ENCODE data around the gene SNX5. TPM values are rescaled to one million over a fixed set of nuclear protein-coding genes. Genes with fewer than 3 reads are reported as not detected.
"Not testable (repeated sequence)": the region's sequence is repeated elsewhere in the genome, so short reads cannot be mapped to it uniquely, and the experiment has no call there.

Gene SNX5
- total RNA-seq, 1 donor from 2014 or later, result 102 TPM

- H3K9me3 ChIP-seq, result no peaks in the 10 kb centered on the region
- DNase-seq (no peak), ATAC-seq (no peak)
- H3K27me3 ChIP-seq (ENCODE audit: low read depth), result no peaks in the 10 kb centered on the region
- intact Hi-C loops (cut with DNase I), result no loop called here
- peak overlapping the region; percentile 42 for H3K27ac ChIP-seq
- H3K36me3 ChIP-seq, result peaks cover 2% of the 10 kb centered on the region
- TF ChIP-seq, protein P1, sequence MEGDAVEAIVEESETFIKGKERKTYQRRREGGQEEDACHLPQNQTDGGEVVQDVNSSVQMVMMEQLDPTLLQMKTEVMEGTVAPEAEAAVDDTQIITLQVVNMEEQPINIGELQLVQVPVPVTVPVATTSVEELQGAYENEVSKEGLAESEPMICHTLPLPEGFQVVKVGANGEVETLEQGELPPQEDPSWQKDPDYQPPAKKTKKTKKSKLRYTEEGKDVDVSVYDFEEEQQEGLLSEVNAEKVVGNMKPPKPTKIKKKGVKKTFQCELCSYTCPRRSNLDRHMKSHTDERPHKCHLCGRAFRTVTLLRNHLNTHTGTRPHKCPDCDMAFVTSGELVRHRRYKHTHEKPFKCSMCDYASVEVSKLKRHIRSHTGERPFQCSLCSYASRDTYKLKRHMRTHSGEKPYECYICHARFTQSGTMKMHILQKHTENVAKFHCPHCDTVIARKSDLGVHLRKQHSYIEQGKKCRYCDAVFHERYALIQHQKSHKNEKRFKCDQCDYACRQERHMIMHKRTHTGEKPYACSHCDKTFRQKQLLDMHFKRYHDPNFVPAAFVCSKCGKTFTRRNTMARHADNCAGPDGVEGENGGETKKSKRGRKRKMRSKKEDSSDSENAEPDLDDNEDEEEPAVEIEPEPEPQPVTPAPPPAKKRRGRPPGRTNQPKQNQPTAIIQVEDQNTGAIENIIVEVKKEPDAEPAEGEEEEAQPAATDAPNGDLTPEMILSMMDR (IDR thresholded peaks at IDR 0.05), result no peak
- peaks cover 95% of the 10 kb centered on the region for H3K4me1 ChIP-seq
- H3K4me3 ChIP-seq, result no peak overlapping the region
These were observed 7.0 kb downstream of the SNX5 start for GRCh38 chr20:17961587-17961940.

- Histone ChIP-seq H3K4me3 (no peak overlapping the region), H3K27me3 (ENCODE audit: low read depth) (no peaks in the 10 kb centered on the region), H3K9me3 (no peaks in the 10 kb centered on the region), H3K4me1 (peaks cover 96% of the 10 kb centered on the region), H3K27ac (peak overlapping the region; percentile 42), H3K36me3 (peaks cover 7% of the 10 kb centered on the region)
- TF ChIP-seq, protein P1 (IDR thresholded peaks at IDR 0.05), result no peak
- intact Hi-C loops (cut with DNase I), result no loop called here
- no peak for ATAC-seq
- no peak for DNase-seq
These were observed 7.5 kb downstream of the SNX5 start for GRCh38 chr20:17960927-17961586.

DNA sequence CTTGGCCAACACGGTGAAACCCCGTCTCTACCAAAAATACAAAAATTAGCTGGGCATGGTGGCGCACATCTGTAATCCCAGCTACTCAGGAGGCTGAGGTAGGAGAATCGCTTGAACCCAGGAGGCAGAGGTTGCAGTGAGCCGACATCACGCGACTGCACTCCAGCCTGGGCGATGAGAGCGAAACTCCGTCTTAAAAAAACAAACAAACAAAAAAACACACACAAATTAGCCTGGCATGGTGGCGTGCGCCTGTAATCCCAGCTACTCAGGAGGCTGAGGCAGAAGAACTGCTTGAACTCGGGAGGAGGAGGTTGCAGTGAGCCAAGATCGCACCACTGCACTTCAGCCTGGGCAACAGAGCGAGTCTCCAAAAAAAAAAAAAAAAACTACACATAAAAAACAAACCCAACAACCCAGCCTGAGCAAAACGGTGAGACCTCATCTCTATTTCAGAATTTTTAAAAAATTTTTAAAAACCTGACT, 8.2 kb downstream of the SNX5 start:
- DNase-seq; H3K9me3 ChIP-seq; intact Hi-C loops (cut with DNase I); ATAC-seq; H3K27me3 ChIP-seq (ENCODE audit: low read depth); H3K4me3 ChIP-seq: not testable (repeated sequence)
- peak overlapping the region; percentile 42 for H3K27ac ChIP-seq
- H3K4me1 ChIP-seq, result peaks cover 95% of the 10 kb centered on the region
- peaks cover 12% of the 10 kb centered on the region for H3K36me3 ChIP-seq

GRCh38 chr20:17959257-17959627, 9.4 kb downstream of the SNX5 start:
- no peak overlapping the region for H3K4me3 ChIP-seq
- H3K9me3 ChIP-seq, result no peaks in the 10 kb centered on the region
- ATAC-seq (no peak), DNase-seq (no peak)
- TF ChIP-seq, protein P1 (IDR thresholded peaks at IDR 0.05), result no peak
- peaks cover 24% of the 10 kb centered on the region for H3K36me3 ChIP-seq
- intact Hi-C loops (cut with DNase I), result no loop called here
- H3K27me3 ChIP-seq (ENCODE audit: low read depth), result no peaks in the 10 kb centered on the region
- peak overlapping the region; percentile 42 for H3K27ac ChIP-seq
- H3K4me1 ChIP-seq, result peaks cover 86% of the 10 kb centered on the region

DNA sequence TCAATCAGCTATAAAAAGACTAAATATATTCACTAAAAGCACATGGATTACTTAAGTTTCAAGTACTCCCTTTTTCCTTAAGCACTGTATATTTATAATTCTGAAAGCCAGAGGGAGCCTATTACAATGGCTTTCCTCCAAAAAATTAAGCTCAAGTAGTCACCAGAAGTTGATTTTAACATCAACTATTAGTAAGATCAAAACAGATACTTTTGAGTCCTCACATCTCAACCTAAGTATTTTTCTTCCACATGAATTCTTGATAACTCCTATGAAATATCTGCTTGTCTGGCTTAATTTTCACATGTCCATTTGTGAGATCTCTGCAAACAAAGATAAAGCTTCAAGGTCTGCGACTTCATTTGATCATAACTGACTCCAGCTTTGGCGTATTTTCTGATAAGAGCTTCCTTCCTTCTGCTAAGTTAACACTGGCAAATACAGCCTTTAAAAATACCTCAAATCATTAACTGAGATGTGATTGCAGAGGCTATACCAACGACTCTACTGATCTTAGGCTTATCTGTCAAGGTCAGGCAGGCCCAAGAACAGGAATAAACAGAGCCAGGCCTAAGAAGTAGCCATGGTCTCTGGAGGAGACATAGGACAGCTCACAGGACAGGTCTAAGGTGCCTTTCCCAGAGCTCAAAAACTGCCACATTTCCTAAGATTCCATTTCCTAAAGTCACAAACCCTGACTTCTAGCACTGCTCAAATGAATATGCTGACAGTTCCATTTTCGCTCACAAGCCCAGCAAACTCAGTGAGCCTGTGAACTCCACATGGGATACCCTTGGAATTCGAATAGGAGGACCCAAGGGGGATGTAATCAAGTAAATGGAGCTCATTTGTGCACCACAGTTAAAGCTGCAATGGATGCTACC, 10.0 kb downstream of the SNX5 start:
- DNase-seq, result no peak
- ATAC-seq, result peak in 1 of 2 donors; percentile 24
- no peak overlapping the region for H3K4me3 ChIP-seq
- intact Hi-C loops (cut with DNase I), result no loop called here
- peaks cover 81% of the 10 kb centered on the region for H3K4me1 ChIP-seq
- peaks cover 31% of the 10 kb centered on the region for H3K36me3 ChIP-seq
- peak overlapping the region; percentile 42 for H3K27ac ChIP-seq
- H3K27me3 ChIP-seq (ENCODE audit: low read depth), result no peaks in the 10 kb centered on the region
- TF ChIP-seq, protein P1 (IDR thresholded peaks at IDR 0.05), result peak; percentile 16
- no peaks in the 10 kb centered on the region for H3K9me3 ChIP-seq
